T-helper 2 cell treated with Interferon-gamma antibody and Interleukin-4, amounts not matched to agents 100 ng/mL and 5 ng/mL, for 36 hours (primary cell): ENCODE results near the gene TEKTIP1. TPM values are rescaled to one million over a fixed set of nuclear protein-coding genes. Genes with fewer than 3 reads are reported as not detected.

Source experiments
- intact Hi-C: fragments of 100-400 bp; cut with micrococcal nuclease; formaldehyde crosslinking; loops from one replicate; pipeline ENCODE4 v1.15.1; 2023
- total RNA-seq: library from RNA; stranded (reverse); gene quantifications from 2 replicates; pipeline ENCODE4 v1.2.3, GENCODE V29; 2022

TEKTIP1 gene
- total RNA-seq, 1 donor from 2014 or later: 4.5 TPM

- intact Hi-C loops: no loop called here
These were observed 2.4 kb upstream of the TEKTIP1 start for GRCh38 chr19:3536429-3537100.

GRCh38 chr19:3537101-3537437 is 1.9 kb upstream of the TEKTIP1 start:
- intact Hi-C loops: no loop called here

- intact Hi-C loops: no loop called here
These were observed 1.3 kb upstream of the TEKTIP1 start for GRCh38 chr19:3537438-3538240.

- intact Hi-C loops: no loop called here
These were observed 580 bp upstream of the TEKTIP1 start for GRCh38 chr19:3538258-3538929.

GRCh38 chr19:3539756-3540118 is 763 bp downstream of the TEKTIP1 start:
- intact Hi-C loops: no loop called here

GRCh38 chr19:3543150-3544057 is 4.4 kb downstream of the TEKTIP1 start:
- intact Hi-C loops: no loop called here

- intact Hi-C loops: no loop called here
These were observed 5.0 kb downstream of the TEKTIP1 start for GRCh38 chr19:3544058-3544376.

- intact Hi-C loops: loop anchor here (1.0 kb wide), 1 partner anchor 60 kb away; no protein-coding TSS in a partner anchor
These were observed 6.0 kb downstream of the TEKTIP1 start for GRCh38 chr19:3544742-3545668.

GRCh38 chr19:3545669-3546034 is 6.7 kb downstream of the TEKTIP1 start:
- intact Hi-C loops: loop anchor here (1.0 kb wide), 1 partner anchor 60 kb away; no protein-coding TSS in a partner anchor

- intact Hi-C loops: no loop called here
These were observed 7.1 kb downstream of the TEKTIP1 start for GRCh38 chr19:3546119-3546518.

- intact Hi-C loops: no loop called here
These were observed 8.3 kb downstream of the TEKTIP1 start for GRCh38 chr19:3547301-3547731.

GRCh38 chr19:3547767-3548282 is 8.9 kb downstream of the TEKTIP1 start:
- intact Hi-C loops: no loop called here

GRCh38 chr19:3548606-3549005 is 9.6 kb downstream of the TEKTIP1 start:
- intact Hi-C loops: no loop called here

- intact Hi-C loops: no loop called here
These were observed 10.8 kb downstream of the TEKTIP1 start for GRCh38 chr19:3549816-3550215.

GRCh38 chr19:3550947-3551791 is 12.2 kb downstream of the TEKTIP1 start:
- intact Hi-C loops: no loop called here

GRCh38 chr19:3551792-3552095 is 12.8 kb downstream of the TEKTIP1 start:
- intact Hi-C loops: no loop called here

GRCh38 chr19:3554254-3555083 is 15.5 kb downstream of the TEKTIP1 start:
- intact Hi-C loops: loop anchor here (5.0 kb wide), 1 partner anchor 47 kb away; the partner anchor contains the start of gene FZR1
